PC-9 (cell line): ENCODE results near the gene PLXND1.

Experiments
- CTCF ChIP-seq: fragments of 200-600 bp; sonication (generic); conservative IDR thresholded peaks from 2 replicates; pipeline ENCODE4 v1.6.1; 2017; ENCODE audit warnings: mixed run types, antibody characterized with exemption, mild to moderate bottlenecking, moderate library complexity
- EZH2 ChIP-seq: fragments of 200-600 bp; sonication (generic); IDR thresholded peaks from 2 replicates; pipeline ENCODE4 v1.8.0; 2017; ENCODE audit warnings: antibody characterized with exemption, low read depth

GRCh38 chr3:129586746-129587430 is 19.6 kb downstream of the PLXND1 start:
- TF ChIP-seq EZH2, result no peak
- TF ChIP-seq CTCF, result no peak
